Gastrocnemius medialis (tissue), 4 donors: ENCODE results near the gene MPZL3. TPM values are rescaled to one million over a fixed set of nuclear protein-coding genes. Genes with fewer than 3 reads are reported as not detected.
A peak's percentile ranks its signal among the peaks of the same experiment; 100 is the strongest.
"Not testable (repeated sequence)": the region's sequence is repeated elsewhere in the genome, so short reads cannot be mapped to it uniquely, and the experiment has no call there.

Experiments
- ATAC-seq, 2 donors: fragments of 150-250 bp; one replicate each; pipeline ENCODE4 v1.9.1; 2016
- DNase-seq, 2 donors: peaks; one replicate each; pipeline ENCODE4 v3.0.0-alpha.2; 2019
- H3K27ac ChIP-seq, 4 donors: fragments of 200-600 bp; sonication (generic); 1 replicate in 1 of 4; 2 replicates in 3 of 4; pipeline ENCODE4 v1.5.1; 2016 to 2018; ENCODE audit warnings: mild to moderate bottlenecking in 2 of 4, moderate library complexity in 1 of 4
- H3K27me3 ChIP-seq, 3 donors: fragments of 200-600 bp; sonication (generic) in 2 of 3; 1 replicate in 1 of 3; 2 replicates in 2 of 3; pipeline versions ENCODE4 v1.5.1 to v1.6.0; 2016 to 2019; ENCODE audit warnings: mild to moderate bottlenecking in 1 of 3, moderate library complexity in 1 of 3
- H3K36me3 ChIP-seq, 2 donors: fragments of 200-600 bp; sonication (generic) in 1 of 2; one replicate each; pipeline ENCODE4 v1.5.1; 2017 to 2018
- H3K4me1 ChIP-seq, 2 donors: fragments of 200-600 bp; sonication (generic) in 1 of 2; one replicate each; pipeline ENCODE4 v1.5.1; 2016 to 2017; ENCODE audit warnings: mild to moderate bottlenecking in 2 of 2
- H3K4me3 ChIP-seq, 4 donors: fragments of 200-600 bp; sonication (generic) in 3 of 4; 1 replicate in 1 of 4; 2 replicates in 3 of 4; pipeline ENCODE4 v1.5.1; 2016 to 2019; ENCODE audit warnings: mild to moderate bottlenecking in 2 of 4
- H3K9me3 ChIP-seq, 3 donors: fragments of 200-600 bp; sonication (generic) in 2 of 3; 1 replicate in 1 of 3; 2 replicates in 2 of 3; pipeline ENCODE4 v1.5.1; 2016 to 2019
- POLR2A ChIP-seq, 2 donors: fragments of 450-650 bp; IDR thresholded peaks; one replicate each; pipeline ENCODE4 v1.6.1; 2017; ENCODE audit warnings: antibody characterized with exemption in 2 of 2, mild to moderate bottlenecking in 2 of 2, moderate library complexity in 2 of 2
- in situ Hi-C, 4 donors: fragments of 200-750 bp; cut with MboI; loops; one replicate each; pipeline versions ENCODE4 v1.15.0 to v1.8.0; 2017; ENCODE audit warnings: low sequenced_read_pairs in 4 of 4
- intact Hi-C: fragments of 100-400 bp; cut with DNase I; formaldehyde crosslinking; loops from one replicate; pipeline ENCODE4 v1.15.1; 2023; ENCODE audit warnings: low total_unique reads
- total RNA-seq, 4 donors: library from RNA; depleted of rRNA; stranded (reverse); fragments of >200 nt; gene quantifications; one replicate each; pipeline versions ENCODE4 v1.1.0 to v1.2.3, GENCODE V29; 2016
- TF ChIP-seq, protein P1 (sequence below), 5 experiments: fragments of 450-650 bp in 3 of 5; fragments of 200-600 bp in 2 of 5; sonication (generic) in 2 of 5; IDR thresholded peaks in 4 of 5; conservative IDR thresholded peaks in 1 of 5; 1 replicate in 4 of 5; 2 replicates in 1 of 5; pipeline ENCODE4 v1.5.1; 2016 to 2019; ENCODE audit warnings: antibody characterized with exemption in 5 of 5, mild to moderate bottlenecking in 3 of 5, moderate library complexity in 3 of 5

The MPZL3 gene
- total RNA-seq, 4 donors from 2014 or later = 0.10 to 2.1 (median 0.19) TPM

DNA sequence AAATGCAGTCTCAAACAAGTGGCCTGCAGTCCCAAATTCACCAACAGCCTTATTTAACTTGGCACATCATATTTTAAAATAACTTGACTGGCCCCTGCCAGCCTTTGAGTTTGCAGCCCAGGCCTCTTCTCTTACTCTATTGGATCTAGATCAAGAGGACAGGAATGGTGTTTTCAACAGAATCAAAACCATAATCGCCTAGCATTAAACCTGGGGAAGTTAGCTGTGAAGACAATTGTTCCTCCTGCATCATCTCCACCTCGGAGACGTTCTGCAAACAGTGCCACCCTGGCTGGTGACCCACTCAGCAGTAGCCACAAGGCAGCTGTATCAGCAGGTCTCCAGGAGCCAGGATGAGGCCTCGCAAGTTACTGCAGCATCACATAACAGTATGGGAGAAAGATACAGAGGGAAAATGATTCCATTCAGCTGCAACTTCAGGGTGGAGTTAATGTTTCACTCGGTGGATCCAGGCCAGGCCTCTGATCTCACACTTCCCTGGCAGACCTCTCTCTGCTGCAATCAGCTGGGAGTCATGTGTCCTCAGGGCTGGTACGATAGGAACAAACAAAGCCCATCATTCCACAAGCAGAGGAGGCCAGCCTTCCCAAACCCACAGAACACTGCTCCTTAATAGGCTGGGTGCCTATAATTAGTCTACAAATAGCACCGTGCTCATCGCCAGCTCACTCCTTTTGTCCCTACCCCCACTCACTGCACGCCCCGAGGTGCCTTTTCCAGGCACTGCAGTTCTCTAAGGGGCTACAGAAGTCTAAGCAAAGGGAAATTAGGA lies 57.1 kb downstream of the MPZL3 start:
- H3K4me1 ChIP-seq = peaks cover 20 to 21% of the 10 kb centered on the region in 2 donors
- intact Hi-C loops (loop anchor here (1.0 to 5.0 kb wide), 3 partner anchors 14 to 372 kb away; partner anchors contain the start of gene IFT46), in situ Hi-C loops (loop anchor here (5.0 to 25.0 kb wide), 6 partner anchors 150 to 300 kb away; partner anchors contain the start of genes CD3D (in 1 of the 4), CD3G (in 1 of the 4) and UBE4A (in 1 of the 4))
- no peaks in the 10 kb centered on the region for H3K9me3 ChIP-seq
- peak; percentile 97 to 98 for ATAC-seq
- H3K27me3 ChIP-seq = no peaks in the 10 kb centered on the region
- DNase-seq = peak; percentile 90 to 91
- H3K36me3 ChIP-seq = no peaks in the 10 kb centered on the region
- H3K27ac ChIP-seq = peak overlapping the region; percentile 81 to 89 (median 84)
- TF ChIP-seq, protein P1, sequence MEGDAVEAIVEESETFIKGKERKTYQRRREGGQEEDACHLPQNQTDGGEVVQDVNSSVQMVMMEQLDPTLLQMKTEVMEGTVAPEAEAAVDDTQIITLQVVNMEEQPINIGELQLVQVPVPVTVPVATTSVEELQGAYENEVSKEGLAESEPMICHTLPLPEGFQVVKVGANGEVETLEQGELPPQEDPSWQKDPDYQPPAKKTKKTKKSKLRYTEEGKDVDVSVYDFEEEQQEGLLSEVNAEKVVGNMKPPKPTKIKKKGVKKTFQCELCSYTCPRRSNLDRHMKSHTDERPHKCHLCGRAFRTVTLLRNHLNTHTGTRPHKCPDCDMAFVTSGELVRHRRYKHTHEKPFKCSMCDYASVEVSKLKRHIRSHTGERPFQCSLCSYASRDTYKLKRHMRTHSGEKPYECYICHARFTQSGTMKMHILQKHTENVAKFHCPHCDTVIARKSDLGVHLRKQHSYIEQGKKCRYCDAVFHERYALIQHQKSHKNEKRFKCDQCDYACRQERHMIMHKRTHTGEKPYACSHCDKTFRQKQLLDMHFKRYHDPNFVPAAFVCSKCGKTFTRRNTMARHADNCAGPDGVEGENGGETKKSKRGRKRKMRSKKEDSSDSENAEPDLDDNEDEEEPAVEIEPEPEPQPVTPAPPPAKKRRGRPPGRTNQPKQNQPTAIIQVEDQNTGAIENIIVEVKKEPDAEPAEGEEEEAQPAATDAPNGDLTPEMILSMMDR (IDR thresholded peaks at IDR 0.05 in 4 of 5, conservative IDR thresholded peaks at IDR 0.05 in 1 of 5) = no peak
- no peak for TF ChIP-seq POLR2A (IDR thresholded peaks at IDR 0.05)
- no peak overlapping the region for H3K4me3 ChIP-seq

DNA sequence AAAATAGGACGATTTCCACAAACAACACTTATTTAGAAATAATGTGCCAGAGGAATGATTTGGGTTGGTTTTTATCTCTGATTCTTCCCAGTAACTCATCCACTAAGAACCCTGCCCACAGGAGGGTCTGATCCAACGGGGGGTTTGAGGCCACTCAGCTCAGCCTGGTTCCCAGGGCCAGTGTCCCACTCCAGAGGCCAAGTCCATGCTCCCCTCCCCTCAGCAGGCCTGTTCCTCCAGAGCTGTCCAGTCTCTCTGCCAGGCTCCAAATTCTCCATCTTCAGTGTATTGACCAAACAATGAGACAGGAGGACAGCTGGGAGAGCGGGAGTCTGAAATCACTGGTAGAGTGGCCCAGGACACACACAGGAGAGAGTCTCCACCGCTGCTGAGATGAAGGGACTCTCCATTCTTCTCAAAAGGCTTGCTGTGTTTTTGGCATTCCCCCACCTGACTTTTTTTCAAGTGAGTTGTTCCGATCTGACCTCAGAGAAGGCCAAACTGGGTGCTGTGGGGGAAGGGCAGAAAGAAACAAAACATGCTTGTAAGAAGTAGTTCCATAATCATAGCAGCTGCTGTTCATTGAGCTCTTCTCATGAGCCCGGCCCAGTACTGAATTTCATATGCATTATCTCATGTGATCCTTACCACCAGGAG lies 58.1 kb downstream of the MPZL3 start:
- Histone ChIP-seq H3K4me3 (no peak overlapping the region), H3K9me3 (no peaks in the 10 kb centered on the region), H3K4me1 (peaks cover 20 to 21% of the 10 kb centered on the region in 2 donors), H3K27ac (peak overlapping the region; percentile 47 to 89 (median 82)), H3K36me3 (no peaks in the 10 kb centered on the region), H3K27me3 (no peaks in the 10 kb centered on the region)
- TF ChIP-seq, protein P1 (IDR thresholded peaks at IDR 0.05 in 4 of 5, conservative IDR thresholded peaks at IDR 0.05 in 1 of 5) = no peak
- no peak for TF ChIP-seq POLR2A (IDR thresholded peaks at IDR 0.05)
- intact Hi-C loops = loop anchor here (2.0 kb wide), 1 partner anchor 13 kb away; no protein-coding TSS in a partner anchor
- in situ Hi-C loops = loop anchor here in 3 of 4 donors (10.0 to 25.0 kb wide), 4 partner anchors 151 to 301 kb away; partner anchors contain the start of genes CD3D (in 1 of the 3), CD3G (in 1 of the 3) and UBE4A (in 1 of the 3)
- DNase-seq = no peak
- ATAC-seq = no peak

DNA sequence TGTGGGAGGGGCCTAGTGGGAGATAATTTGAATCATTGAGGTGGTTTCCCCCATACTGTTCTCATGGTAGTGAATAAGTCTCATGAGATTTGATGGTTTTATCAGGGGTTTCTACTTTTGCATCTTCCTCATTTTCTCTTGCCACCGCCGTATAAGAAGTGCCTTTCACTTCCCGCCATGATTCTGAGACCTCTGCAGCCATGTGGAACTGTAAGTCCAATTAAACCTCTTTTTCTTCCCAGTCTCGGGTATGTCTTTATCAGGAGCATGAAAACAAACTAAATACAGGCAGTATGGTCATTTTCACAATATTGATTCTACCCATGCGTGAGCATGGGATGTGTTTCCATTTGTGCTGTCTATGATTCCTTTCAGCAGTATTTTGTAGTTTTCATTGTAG lies 59.3 kb downstream of the MPZL3 start:
- H3K27ac ChIP-seq, H3K9me3 ChIP-seq, intact Hi-C loops, DNase-seq, H3K27me3 ChIP-seq, H3K4me3 ChIP-seq, H3K36me3 ChIP-seq, ATAC-seq: not testable (repeated sequence)
- H3K4me1 ChIP-seq = peaks cover 15 to 21% of the 10 kb centered on the region in 2 donors
- in situ Hi-C loops = loop anchor here in 3 of 4 donors (10.0 to 25.0 kb wide), 4 partner anchors 152 to 302 kb away; partner anchors contain the start of genes CD3D (in 1 of the 3), CD3G (in 1 of the 3) and UBE4A (in 1 of the 3)

DNA sequence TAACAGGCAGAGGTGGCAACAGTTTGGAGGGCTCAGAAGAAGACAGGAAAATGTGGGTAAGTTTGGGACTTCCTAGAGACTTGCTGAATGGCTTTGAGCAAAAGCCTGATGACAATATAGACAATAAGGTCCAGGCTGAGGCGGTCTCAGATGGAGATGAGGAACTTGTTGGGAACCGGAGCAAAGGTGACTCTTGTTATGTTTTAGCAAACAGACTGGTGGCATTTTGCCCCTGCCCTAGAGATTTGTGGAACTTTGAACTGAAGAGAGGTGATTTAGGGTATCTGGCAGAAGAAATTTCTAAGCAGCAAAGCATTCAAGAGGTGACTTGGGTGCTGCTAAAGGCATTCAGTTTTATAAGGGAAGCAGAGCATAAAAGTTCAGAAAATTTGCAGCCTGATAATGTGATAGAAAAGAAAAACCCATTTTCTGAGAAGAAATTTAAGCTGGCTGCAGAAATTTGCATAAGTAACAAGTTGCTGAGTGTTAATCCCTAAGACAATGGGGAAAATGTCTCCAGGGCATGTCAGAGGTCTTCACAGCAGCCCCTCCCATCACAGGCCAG lies 61.1 kb downstream of the MPZL3 start:
- H3K9me3 ChIP-seq, ATAC-seq, DNase-seq, H3K27me3 ChIP-seq, H3K4me3 ChIP-seq, H3K36me3 ChIP-seq, H3K27ac ChIP-seq, intact Hi-C loops: not testable (repeated sequence)
- peaks cover 15 to 21% of the 10 kb centered on the region in 2 donors for H3K4me1 ChIP-seq
- in situ Hi-C loops = loop anchor here in 3 of 4 donors (10.0 to 25.0 kb wide), 4 partner anchors 154 to 304 kb away; partner anchors contain the start of genes CD3D (in 1 of the 3), CD3G (in 1 of the 3) and UBE4A (in 1 of the 3)

DNA sequence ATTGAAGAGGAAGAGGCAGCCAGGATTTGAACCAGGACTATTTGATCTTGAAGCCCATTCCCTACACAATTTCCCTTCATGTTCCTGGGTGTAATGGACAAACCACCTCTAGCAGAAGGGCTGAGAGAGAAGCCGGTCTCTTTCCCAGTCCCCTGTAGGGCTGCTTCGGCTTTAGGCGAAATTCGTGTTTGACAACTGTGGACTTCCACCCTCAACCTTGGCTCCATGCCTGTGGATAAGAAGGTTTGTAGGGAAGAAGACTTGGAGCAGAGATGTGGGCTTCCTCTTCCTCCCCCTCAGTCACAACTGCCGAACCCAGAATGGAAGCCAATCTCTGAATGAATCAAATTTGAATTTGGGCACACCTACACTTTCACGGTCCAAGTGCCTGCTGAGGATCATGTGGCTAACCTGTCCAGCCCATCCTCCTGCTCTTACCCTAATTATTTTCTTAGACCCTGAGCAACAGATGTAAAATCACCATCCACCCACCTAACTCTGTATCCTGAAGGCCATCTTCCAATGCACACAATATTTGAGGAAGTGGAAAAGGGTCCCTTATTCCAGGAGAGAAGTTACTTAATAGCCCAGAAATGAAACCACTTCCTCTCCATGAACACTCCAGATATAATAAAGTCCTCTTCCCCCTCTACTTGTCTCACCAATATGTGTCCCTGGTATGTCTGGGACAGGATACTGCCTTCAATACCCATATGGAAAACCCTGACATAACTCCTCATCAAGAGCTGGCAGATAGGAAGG lies 65.6 kb downstream of the MPZL3 start:
- Histone ChIP-seq H3K27ac (no peak overlapping the region), H3K4me1 (no peaks in the 10 kb centered on the region), H3K36me3 (no peaks in the 10 kb centered on the region), H3K27me3 (no peaks in the 10 kb centered on the region), H3K4me3 (no peak overlapping the region), H3K9me3 (no peaks in the 10 kb centered on the region)
- TF ChIP-seq, protein P1 (IDR thresholded peaks at IDR 0.05 in 4 of 5, conservative IDR thresholded peaks at IDR 0.05 in 1 of 5) = no peak
- no peak for TF ChIP-seq POLR2A (IDR thresholded peaks at IDR 0.05)
- no peak for ATAC-seq
- no peak for DNase-seq
- in situ Hi-C loops (loop anchor here in 1 of 4 donors (25.0 kb wide), 1 partner anchor 301 kb away; no protein-coding TSS in a partner anchor), intact Hi-C loops (no loop called here)
